HL-60 (cell line): ENCODE data around the gene SMPDL3B.

Source experiments
- DNase-seq, 2 experiments: peaks; one replicate each; pipeline ENCODE4 v3.0.0-alpha.2; 2010 to 2020; ENCODE audit warnings: low read depth in 1 of 2, low spot score in 1 of 2
- H3K27ac ChIP-seq: fragments of 250-450 bp; sonication (Bioruptor Pico); replicated peaks from 2 replicates; pipeline ENCODE4 v1.5.1; 2020; ENCODE audit warnings: mild to moderate bottlenecking, moderate library complexity
- H3K27me3 ChIP-seq: fragments of 250-450 bp; sonication (Bioruptor Pico); 2 replicates; pipeline ENCODE4 v1.5.1; 2021; ENCODE audit warnings: mild to moderate bottlenecking, moderate library complexity; ENCODE audit not compliant: insufficient read depth, poor library complexity, severe bottlenecking
- H3K4me3 ChIP-seq: replicated peaks from 2 replicates; pipeline ENCODE4 v1.5.1; 2011; ENCODE audit warnings: mild to moderate bottlenecking, control low read depth, low read length; ENCODE audit not compliant: insufficient read depth
- CTCF ChIP-seq: IDR thresholded peaks from one replicate; pipeline ENCODE4 v1.5.1; 2011; ENCODE audit warnings: low read length, control low read depth, inconsistent platforms; ENCODE audit not compliant: insufficient read depth
- GABPA ChIP-seq: IDR thresholded peaks from 2 replicates; pipeline ENCODE4 v1.6.1; 2012; ENCODE audit warnings: low read depth
- POLR2AphosphoS5 ChIP-seq: IDR thresholded peaks from 2 replicates; pipeline ENCODE4 v1.6.1; 2012; ENCODE audit warnings: low read depth
- REST ChIP-seq: IDR thresholded peaks from 2 replicates; pipeline ENCODE4 v1.6.1; 2012; ENCODE audit warnings: low read depth; ENCODE audit not compliant: insufficient replicate concordance
- SPI1 ChIP-seq: IDR thresholded peaks from 2 replicates; pipeline ENCODE4 v1.6.1; 2012; ENCODE audit warnings: low read depth, mild to moderate bottlenecking, borderline replicate concordance

SMPDL3B gene

GRCh38 chr1:27931759-27932158, 3.0 kb upstream of the SMPDL3B start:
- TF ChIP-seq SPI1 (peak; percentile 80), REST (peak; percentile 19), CTCF (no peak), POLR2AphosphoS5 (peak; percentile 38; the same call in 1 of the 2 replicates), GABPA (no peak)
- H3K27ac ChIP-seq: peak overlapping the region; percentile 70
- peak; percentile 67 to 76 for DNase-seq
- no peaks in the 10 kb centered on the region for H3K27me3 ChIP-seq
- H3K4me3 ChIP-seq: no peak overlapping the region

GRCh38 chr1:27935721-27936120, 921 bp downstream of the SMPDL3B start:
- Histone ChIP-seq H3K27me3 (no peaks in the 10 kb centered on the region), H3K27ac (no peak overlapping the region), H3K4me3 (no peak overlapping the region)
- TF ChIP-seq REST (no peak), SPI1 (no peak), POLR2AphosphoS5 (no peak), GABPA (no peak), CTCF (no peak)
- DNase-seq: no peak

- Histone ChIP-seq H3K27ac (no peak overlapping the region), H3K4me3 (no peak overlapping the region), H3K27me3 (no peaks in the 10 kb centered on the region)
- DNase-seq: no peak
- TF ChIP-seq REST: no peak
- TF ChIP-seq CTCF: no peak
- no peak for TF ChIP-seq SPI1
- no peak for TF ChIP-seq POLR2AphosphoS5
- TF ChIP-seq GABPA: no peak
Measured at GRCh38 chr1:27936370-27936769, 1.6 kb downstream of the SMPDL3B start.
